Natural killer cell (primary cell): ENCODE data around the gene TTF2. TPM values are rescaled to one million over a fixed set of nuclear protein-coding genes. Genes with fewer than 3 reads are reported as not detected.

Experiments
- ATAC-seq, 3 donors: fragments of 150-1000 bp in 2 of 3; fragments of 200-7000 bp in 1 of 3; cut with Tn5 transposase; 1 replicate in 1 of 3; 2 replicates in 2 of 3; pipeline ENCODE4 v1.10.0; 2021; ENCODE audit warnings: mild to moderate bottlenecking in 2 of 3, moderate library complexity in 2 of 3
- DNase-seq, 2 donors: peaks; one replicate each; pipeline versions ENCODE4 v3.0.0 to v3.0.0-alpha.2; 2013 to 2021; ENCODE audit warnings: mixed read lengths in 1 of 2
- H3K27ac ChIP-seq: one replicate; pipeline ENCODE4 v1.5.1; 2013; ENCODE audit warnings: mild to moderate bottlenecking, low read length
- H3K27me3 ChIP-seq: one replicate; pipeline ENCODE4 v1.6.1; 2013; ENCODE audit warnings: low read length; ENCODE audit not compliant: control insufficient read depth, insufficient read depth
- H3K36me3 ChIP-seq: one replicate; pipeline ENCODE4 v1.6.1; 2013; ENCODE audit warnings: low read length; ENCODE audit not compliant: control insufficient read depth, insufficient read depth
- H3K4me1 ChIP-seq: one replicate; pipeline ENCODE4 v1.6.1; 2013; ENCODE audit warnings: low read length; ENCODE audit not compliant: control insufficient read depth, insufficient read depth
- H3K4me3 ChIP-seq: one replicate; pipeline ENCODE4 v1.5.1; 2013; ENCODE audit warnings: low read length
- H3K9me3 ChIP-seq: one replicate; pipeline ENCODE4 v1.6.1; 2013; ENCODE audit warnings: low read length; ENCODE audit not compliant: control insufficient read depth, insufficient read depth
- H3K27ac Mint-ChIP-seq, 2 donors: one replicate each; pipeline ENCODE4 v1.8.0; 2022; ENCODE audit warnings: mild to moderate bottlenecking in 2 of 2, mixed read lengths in 2 of 2, moderate library complexity in 1 of 2
- H3K27me3 Mint-ChIP-seq, 2 donors: one replicate each; pipeline ENCODE4 v1.8.0; 2022; ENCODE audit warnings: low read depth in 2 of 2, mixed read lengths in 2 of 2
- H3K36me3 Mint-ChIP-seq: one replicate; pipeline ENCODE4 v1.8.0; 2022; ENCODE audit warnings: mixed read lengths
- H3K4me1 Mint-ChIP-seq, 2 donors: one replicate each; pipeline ENCODE4 v1.8.0; 2022; ENCODE audit warnings: mixed read lengths in 2 of 2
- H3K4me3 Mint-ChIP-seq: one replicate; pipeline ENCODE4 v1.8.0; 2022; ENCODE audit warnings: mild to moderate bottlenecking, moderate library complexity, mixed read lengths
- H3K9me3 Mint-ChIP-seq, 2 donors: one replicate each; pipeline ENCODE4 v1.8.0; 2022; ENCODE audit warnings: mixed read lengths in 2 of 2
- CTCF ChIP-seq: fragments of 200-600 bp; IDR thresholded peaks from one replicate; pipeline ENCODE4 v1.8.0; 2022; ENCODE audit warnings: antibody characterized with exemption
- WGBS: methylation state at CpG from one replicate; pipeline ENCODE4 v1.1.7; 2013; ENCODE audit warnings: missing lambda C conversion rate; ENCODE audit not compliant: insufficient coverage; 5-methylcytosine and 5-hydroxymethylcytosine counted together
- intact Hi-C: fragments of 100-400 bp; cut with micrococcal nuclease; formaldehyde crosslinking; loops from one replicate; pipeline ENCODE4 v1.14.2; 2022
- total RNA-seq, 4 donors: library from RNA; stranded (reverse); fragments of 120-200 nt in 1 of 4; gene quantifications; one replicate each; pipeline versions ENCODE4 v1.2.3 to v1.2.4, GENCODE V29; 2013 to 2022

Gene TTF2
- total RNA-seq, 3 donors from 2014 or later (not counting 1 experiment from before 2014, with no cell fraction given), result 17.9 to 24.7 (median 23.9) TPM

DNA sequence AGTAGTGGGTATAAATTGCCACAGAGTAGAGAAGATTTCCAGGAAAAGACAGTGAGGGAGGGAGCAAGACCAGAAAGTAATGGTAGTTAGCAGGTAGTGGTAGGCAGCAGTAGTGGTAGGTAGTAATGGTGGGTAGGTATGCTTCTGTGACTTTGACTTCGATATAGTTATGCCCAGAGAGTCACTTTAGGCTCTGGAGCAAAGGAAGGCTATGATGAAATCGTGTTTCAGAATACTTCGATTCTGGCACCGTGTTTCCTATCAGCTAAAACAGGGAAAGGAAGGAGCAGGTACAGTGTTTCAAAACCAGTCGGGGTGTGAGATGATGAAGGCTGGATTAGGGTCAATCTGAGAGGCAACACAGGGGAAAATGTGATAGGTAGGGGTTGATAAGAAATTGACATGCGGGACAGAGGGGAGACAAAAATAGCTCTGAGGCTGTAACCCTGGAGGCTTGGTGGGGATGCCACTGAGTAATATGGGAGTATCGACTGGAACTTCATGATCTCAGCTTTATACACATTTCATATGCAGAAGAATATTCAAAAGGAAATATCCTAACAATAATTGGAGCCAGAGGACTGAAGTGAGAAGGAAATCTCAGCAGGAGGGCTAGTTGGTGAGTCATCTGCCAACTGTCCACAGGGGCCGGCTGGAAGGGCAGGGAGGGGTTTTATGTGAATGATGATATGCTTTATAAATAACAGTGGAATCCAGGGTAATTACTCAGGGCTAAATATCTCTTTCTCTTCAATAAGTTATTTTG is 86.6 kb downstream of the TTF2 start:
- no peak for ATAC-seq
- Histone ChIP-seq H3K4me3 (no peak overlapping the region), H3K27ac (no peak overlapping the region), H3K27me3 (no peaks in the 10 kb centered on the region), H3K4me1 (no peaks in the 10 kb centered on the region), H3K9me3 (no peaks in the 10 kb centered on the region), H3K36me3 (no peaks in the 10 kb centered on the region)
- no peak for TF ChIP-seq CTCF
- no peaks in the 10 kb centered on the region for H3K36me3 Mint-ChIP-seq
- no peaks in the 10 kb centered on the region for H3K9me3 Mint-ChIP-seq
- intact Hi-C loops, result no loop called here
- no peak overlapping the region for H3K27ac Mint-ChIP-seq
- no peak overlapping the region for H3K4me3 Mint-ChIP-seq
- H3K27me3 Mint-ChIP-seq, result peaks cover 8 to 11% of the 10 kb centered on the region in 2 donors
- WGBS, result 87% methylated on average over 7 of the region's 8 CpGs
- H3K4me1 Mint-ChIP-seq, result no peaks in the 10 kb centered on the region
- no peak for DNase-seq

- no peak for TF ChIP-seq CTCF
- Mint-ChIP-seq H3K9me3 (no peaks in the 10 kb centered on the region), H3K27ac (no peak overlapping the region), H3K36me3 (no peaks in the 10 kb centered on the region), H3K4me1 (no peaks in the 10 kb centered on the region), H3K4me3 (no peak overlapping the region), H3K27me3 (peaks cover 8 to 11% of the 10 kb centered on the region in 2 donors)
- no peak overlapping the region for H3K4me3 ChIP-seq
- H3K36me3 ChIP-seq, result no peaks in the 10 kb centered on the region
- intact Hi-C loops, result no loop called here
- WGBS, result 70% methylated on average over 4 of the region's 4 CpGs
- ATAC-seq, result no peak
- DNase-seq, result no peak
- no peaks in the 10 kb centered on the region for H3K4me1 ChIP-seq
- no peak overlapping the region for H3K27ac ChIP-seq
- no peaks in the 10 kb centered on the region for H3K27me3 ChIP-seq
- H3K9me3 ChIP-seq, result no peaks in the 10 kb centered on the region
Observed at GRCh38 chr1:117147341-117147831, 87.3 kb downstream of the TTF2 start.

GRCh38 chr1:117147856-117148588 is 87.9 kb downstream of the TTF2 start:
- ATAC-seq (no peak), DNase-seq (no peak)
- Histone ChIP-seq H3K27me3 (no peaks in the 10 kb centered on the region), H3K4me3 (no peak overlapping the region), H3K4me1 (no peaks in the 10 kb centered on the region), H3K27ac (no peak overlapping the region), H3K9me3 (no peaks in the 10 kb centered on the region), H3K36me3 (no peaks in the 10 kb centered on the region)
- intact Hi-C loops, result no loop called here
- Mint-ChIP-seq H3K27ac (no peak overlapping the region), H3K4me3 (no peak overlapping the region), H3K27me3 (peaks cover 8 to 11% of the 10 kb centered on the region in 2 donors), H3K36me3 (no peaks in the 10 kb centered on the region), H3K9me3 (no peaks in the 10 kb centered on the region), H3K4me1 (no peaks in the 10 kb centered on the region)
- TF ChIP-seq CTCF, result no peak
- WGBS, result 100% methylated on average over 1 of the region's 5 CpGs
